ENCODE measurements around the gene PKP2. TPM values are rescaled to one million over a fixed set of nuclear protein-coding genes. Genes with fewer than 3 reads are reported as not detected.

Gene PKP2
- total and polyA plus RNA-seq, 2 of the 4 experiments (the other 2 are of a cell fraction) = 0.10 to 0.18 TPM

DNA sequence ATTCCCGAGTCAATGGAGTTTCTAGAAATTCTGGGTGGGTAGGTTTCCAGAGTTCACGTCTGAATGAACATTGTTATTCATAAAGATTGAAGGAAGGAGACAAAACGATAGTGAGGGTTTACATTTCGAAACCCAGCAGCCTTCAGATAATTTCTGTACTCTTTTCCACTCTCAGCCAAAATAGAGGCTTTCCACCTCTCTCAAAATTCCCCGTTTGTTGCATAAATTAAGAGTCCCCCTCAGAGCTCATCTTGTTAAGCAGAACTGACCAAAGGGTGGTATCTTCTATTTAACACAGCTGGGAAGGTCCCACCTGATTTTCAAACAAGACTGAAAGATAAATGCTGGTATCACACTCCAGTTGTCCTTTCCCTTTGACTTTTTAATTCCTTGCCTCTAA, 119.4 kb downstream of the PKP2 start:
- ATAC-seq (ENCODE audit: low read depth) (no peak), DNase-seq (no peak)
- TF ChIP-seq RAD21 (IDR thresholded peaks at IDR 0.05; ENCODE audit: low read length) = no peak
- no peak for TF ChIP-seq POLR2A (IDR thresholded peaks at IDR 0.05; ENCODE audit: low read depth, low read length)
- no peak for TF ChIP-seq CEBPB (IDR thresholded peaks at IDR 0.05; ENCODE audit: low read depth, low read length)
- TF ChIP-seq CTCF (conservative IDR thresholded peaks at IDR 0.05; ENCODE audit: low read depth, low read length) = no peak
- TF ChIP-seq BHLHE40 (IDR thresholded peaks at IDR 0.05; ENCODE audit: low read depth, low read length) = no peak
- no peak for TF ChIP-seq RCOR1 (IDR thresholded peaks at IDR 0.05; ENCODE audit: insufficient replicate concordance, low read length)
- no peak overlapping the region for H2AK9ac ChIP-seq (replicated peaks; ENCODE audit: low read depth, low read length, poor library complexity)
- no TSS peak for BruUV-seq (replicated peaks)
- H3K14ac ChIP-seq (replicated peaks; ENCODE audit: low read depth, low read length) = no peak overlapping the region
- no peak overlapping the region for H3K9ac ChIP-seq (ENCODE audit: low read depth, low read length)
- no peaks in the 10 kb centered on the region for H3K9me3 ChIP-seq (ENCODE audit: control insufficient read depth, insufficient read depth, low read length)
- no peak overlapping the region for H4K5ac ChIP-seq (ENCODE audit: low read depth, low read length)
- in situ Hi-C loops (cut with MboI; ENCODE audit: low sequenced_read_pairs) = no loop called here
- no peak overlapping the region for H2BK15ac ChIP-seq (ENCODE audit: low read depth, low read length)
- H2BK5ac ChIP-seq (ENCODE audit: low read depth, low read length, poor library complexity, severe bottlenecking) = no peak overlapping the region
- no peaks in the 10 kb centered on the region for H3K27me3 ChIP-seq (ENCODE audit: control insufficient read depth, insufficient read depth, low read length)
- no peaks in the 10 kb centered on the region for H3K4me1 ChIP-seq (ENCODE audit: control insufficient read depth, insufficient read depth, low read length)
- H4K20me1 ChIP-seq (ENCODE audit: insufficient read depth, low read length) = no peaks in the 10 kb centered on the region
- POLR2A ChIA-PET (ENCODE audit: unreplicated experiment) = no interaction called here
- no peak overlapping the region for H3K4ac ChIP-seq (ENCODE audit: low read depth, low read length)
- H4K8ac ChIP-seq (ENCODE audit: low read depth in 2 of 2, low read length in 2 of 2) = no peak overlapping the region
- CTCF ChIA-PET = no interaction called here
- H3K36me3 ChIP-seq (ENCODE audit: control insufficient read depth, insufficient read depth, low read length) = no peaks in the 10 kb centered on the region
- no peak overlapping the region for H2BK20ac ChIP-seq (ENCODE audit: low read depth, low read length)
- dilution Hi-C loops (cut with HindIII; ENCODE audit: low sequenced_read_pairs, unreplicated experiment) = no loop called here
- intact Hi-C loops (cut with micrococcal nuclease) = no loop called here
- no peaks in the 10 kb centered on the region for H3K9me1 ChIP-seq (ENCODE audit: insufficient read depth, low read length)
- no peak overlapping the region for H3K27ac ChIP-seq (ENCODE audit: insufficient read depth, low read length)
- H2AK5ac ChIP-seq (ENCODE audit: low read depth, low read length) = no peak overlapping the region
- no peaks in the 10 kb centered on the region for H3K79me1 ChIP-seq (ENCODE audit: low read depth in 1 of 2, low read length in 2 of 2)
- no peak overlapping the region for H3K4me3 ChIP-seq (ENCODE audit: insufficient read depth, low read depth, low read length)
- no peak overlapping the region for H2AFZ ChIP-seq (replicated peaks; ENCODE audit: low read length, poor library complexity)
- no peak overlapping the region for H3K23ac ChIP-seq (ENCODE audit: low read depth, low read length)
- H3K18ac ChIP-seq (ENCODE audit: low read depth, low read length) = no peak overlapping the region
- no CpG with 5 or more reads among the region's 5 CpGs for whole genome bisulfite sequencing, 2 experiments (ENCODE audit: extremely low coverage in 2 of 2, insufficient read length in 1 of 2)
- H3K4me2 ChIP-seq (ENCODE audit: low read depth, low read length) = no peak overlapping the region
- no peak overlapping the region for H2BK120ac ChIP-seq (ENCODE audit: low read depth, low read length)
- no peak overlapping the region for H4K91ac ChIP-seq (ENCODE audit: insufficient read depth, low read depth, low read length)
- no peak overlapping the region for H3K56ac ChIP-seq (ENCODE audit: extremely low read depth, insufficient read depth, low read length)
